Fibroblast of lung (primary cell): ENCODE results near the gene HDC. TPM values are rescaled to one million over a fixed set of nuclear protein-coding genes. Genes with fewer than 3 reads are reported as not detected.

Source experiments
- DNase-seq, 2 donors: peaks; one replicate each; pipeline versions ENCODE4 v3.0.0 to v3.0.0-alpha.2; 2010; ENCODE audit warnings: low read depth in 2 of 2
- H2AFZ ChIP-seq: 2 replicates; pipeline ENCODE4 v1.5.1; 2012; ENCODE audit warnings: low read length, control low read depth, inconsistent platforms
- H3K27ac ChIP-seq: 2 replicates; pipeline ENCODE4 v1.5.1; 2011; ENCODE audit warnings: low read length, control low read depth; ENCODE audit not compliant: insufficient read depth
- H3K27me3 ChIP-seq: 2 replicates; pipeline ENCODE4 v1.5.1; 2011; ENCODE audit warnings: mild to moderate bottlenecking, low read length; ENCODE audit not compliant: control insufficient read depth, insufficient read depth
- H3K36me3 ChIP-seq: 2 replicates; pipeline ENCODE4 v1.5.1; 2011; ENCODE audit warnings: low read length; ENCODE audit not compliant: control insufficient read depth, insufficient read depth
- H3K4me1 ChIP-seq: 2 replicates; pipeline ENCODE4 v1.5.1; 2011; ENCODE audit warnings: low read length; ENCODE audit not compliant: control insufficient read depth, insufficient read depth; ENCODE audit errors: extremely low read depth
- H3K4me2 ChIP-seq: 2 replicates; pipeline ENCODE4 v1.5.1; 2011; ENCODE audit warnings: low read length, control low read depth; ENCODE audit not compliant: insufficient read depth; ENCODE audit errors: extremely low read depth
- H3K4me3 ChIP-seq, 4 experiments: fragments of 200-600 bp in 1 of 4; sonication (generic) in 1 of 4; replicated peaks in 1 of 4; 2 replicates each; pipeline ENCODE4 v1.5.1; 2011 to 2016; ENCODE audit warnings: low read length in 4 of 4, low read depth in 3 of 4, mild to moderate bottlenecking in 3 of 4, control low read depth in 2 of 4, inconsistent platforms in 1 of 4, mixed read lengths in 1 of 4; ENCODE audit not compliant: insufficient read depth in 1 of 4; ENCODE audit errors: control extremely low read depth in 1 of 4
- H3K79me2 ChIP-seq: 2 replicates; pipeline ENCODE4 v1.5.1; 2012; ENCODE audit warnings: mild to moderate bottlenecking, low read length, inconsistent platforms; ENCODE audit not compliant: control insufficient read depth, insufficient read depth
- H3K9ac ChIP-seq: 2 replicates; pipeline ENCODE4 v1.5.1; 2011; ENCODE audit warnings: mild to moderate bottlenecking, low read length, control low read depth; ENCODE audit not compliant: insufficient read depth
- H3K9me3 ChIP-seq: 2 replicates; pipeline ENCODE4 v1.5.1; 2012; ENCODE audit warnings: low read depth, low read length; ENCODE audit not compliant: control insufficient read depth, insufficient read depth
- H4K20me1 ChIP-seq: 2 replicates; pipeline ENCODE4 v1.5.1; 2011; ENCODE audit warnings: low read length; ENCODE audit not compliant: control insufficient read depth, insufficient read depth; ENCODE audit errors: extremely low read depth
- CTCF ChIP-seq, 2 donors: IDR thresholded peaks in 1 of 2; conservative IDR thresholded peaks in 1 of 2; 1 replicate in 1 of 2; 2 replicates in 1 of 2; pipeline ENCODE4 v1.5.1; 2011 to 2012; ENCODE audit warnings: low read length in 2 of 2, control low read depth in 1 of 2, inconsistent platforms in 1 of 2, low read depth in 1 of 2, mild to moderate bottlenecking in 1 of 2
- EZH2 ChIP-seq: IDR thresholded peaks from 2 replicates; pipeline ENCODE4 v1.5.1; 2012; ENCODE audit warnings: low read length, control low read depth, mild to moderate bottlenecking; ENCODE audit errors: missing control alignments
- polyA plus RNA-seq, 2 donors: library from polyadenylated mRNA; depleted of rRNA in 1 of 2; stranded (reverse) in 1 of 2; unstranded in 1 of 2; fragments of >200 nt; gene quantifications; 2 replicates each; pipeline ENCODE4 v1.2.1, GENCODE V29; 2011 to 2012; ENCODE audit warnings: missing spikeins in 1 of 2
- total RNA-seq: library from RNA; depleted of rRNA; stranded (reverse); fragments of >200 nt; gene quantifications from 2 replicates; pipeline ENCODE4 v1.2.1, GENCODE V29; 2014

The HDC gene
- total and polyA plus RNA-seq, 2 donors (not counting 1 experiment from before 2014, with no cell fraction given), result not detected

GRCh38 chr15:50231761-50232160 is 33.8 kb downstream of the HDC start:
- no peaks in the 10 kb centered on the region for H3K27me3 ChIP-seq
- no peaks in the 10 kb centered on the region for H3K79me2 ChIP-seq
- no peak for TF ChIP-seq CTCF (conservative IDR thresholded peaks at IDR 0.05 in 1 of 2, IDR thresholded peaks at IDR 0.05 in 1 of 2; ENCODE audit: low read depth in 1 of 2, low read length in 2 of 2)
- no peak for TF ChIP-seq EZH2
- H3K9me3 ChIP-seq, result no peaks in the 10 kb centered on the region
- no peak overlapping the region for H2AFZ ChIP-seq
- no peaks in the 10 kb centered on the region for H3K36me3 ChIP-seq
- no peaks in the 10 kb centered on the region for H3K4me1 ChIP-seq
- H4K20me1 ChIP-seq, result no peaks in the 10 kb centered on the region
- no peak overlapping the region for H3K27ac ChIP-seq
- no peak overlapping the region for H3K4me3 ChIP-seq
- no peak overlapping the region for H3K4me2 ChIP-seq
- H3K9ac ChIP-seq, result no peak overlapping the region
- no peak for DNase-seq

GRCh38 chr15:50229336-50229735 is 36.2 kb downstream of the HDC start:
- Histone ChIP-seq H3K4me1 (no peaks in the 10 kb centered on the region), H2AFZ (no peak overlapping the region), H3K9me3 (no peaks in the 10 kb centered on the region), H3K36me3 (no peaks in the 10 kb centered on the region), H4K20me1 (no peaks in the 10 kb centered on the region), H3K79me2 (no peaks in the 10 kb centered on the region), H3K4me2 (no peak overlapping the region), H3K4me3 (no peak overlapping the region), H3K27ac (no peak overlapping the region), H3K27me3 (no peaks in the 10 kb centered on the region), H3K9ac (no peak overlapping the region)
- TF ChIP-seq EZH2 (no peak), CTCF (conservative IDR thresholded peaks at IDR 0.05 in 1 of 2, IDR thresholded peaks at IDR 0.05 in 1 of 2; ENCODE audit: low read depth in 1 of 2, low read length in 2 of 2) (no peak)
- no peak for DNase-seq

GRCh38 chr15:50228866-50229265 is 36.7 kb downstream of the HDC start:
- H3K4me1 ChIP-seq, result no peaks in the 10 kb centered on the region
- H3K36me3 ChIP-seq, result no peaks in the 10 kb centered on the region
- no peak overlapping the region for H3K9ac ChIP-seq
- H2AFZ ChIP-seq, result no peak overlapping the region
- TF ChIP-seq EZH2 (no peak), CTCF (conservative IDR thresholded peaks at IDR 0.05 in 1 of 2, IDR thresholded peaks at IDR 0.05 in 1 of 2; ENCODE audit: low read depth in 1 of 2, low read length in 2 of 2) (no peak)
- no peak overlapping the region for H3K27ac ChIP-seq
- H3K4me2 ChIP-seq, result no peak overlapping the region
- no peak overlapping the region for H3K4me3 ChIP-seq
- H3K79me2 ChIP-seq, result no peaks in the 10 kb centered on the region
- no peak for DNase-seq
- no peaks in the 10 kb centered on the region for H3K27me3 ChIP-seq
- no peaks in the 10 kb centered on the region for H3K9me3 ChIP-seq
- H4K20me1 ChIP-seq, result no peaks in the 10 kb centered on the region
